Uterus (tissue), 2 donors: ENCODE data around the gene KLHL24.

ENCODE experiments used
- POLR2A ChIP-seq, 2 donors: fragments of 450-650 bp; IDR thresholded peaks; one replicate each; pipeline ENCODE4 v1.6.1; 2016; ENCODE audit warnings: antibody characterized with exemption in 2 of 2, mild to moderate bottlenecking in 1 of 2, moderate library complexity in 1 of 2
- TF ChIP-seq, protein P1 (sequence below), 4 experiments: fragments of 200-600 bp in 2 of 4; fragments of 450-650 bp in 2 of 4; sonication (generic) in 2 of 4; IDR thresholded peaks; one replicate each; pipeline ENCODE4 v1.5.1; 2016 to 2019; ENCODE audit warnings: antibody characterized with exemption in 4 of 4, mild to moderate bottlenecking in 2 of 4, moderate library complexity in 1 of 4

DNA sequence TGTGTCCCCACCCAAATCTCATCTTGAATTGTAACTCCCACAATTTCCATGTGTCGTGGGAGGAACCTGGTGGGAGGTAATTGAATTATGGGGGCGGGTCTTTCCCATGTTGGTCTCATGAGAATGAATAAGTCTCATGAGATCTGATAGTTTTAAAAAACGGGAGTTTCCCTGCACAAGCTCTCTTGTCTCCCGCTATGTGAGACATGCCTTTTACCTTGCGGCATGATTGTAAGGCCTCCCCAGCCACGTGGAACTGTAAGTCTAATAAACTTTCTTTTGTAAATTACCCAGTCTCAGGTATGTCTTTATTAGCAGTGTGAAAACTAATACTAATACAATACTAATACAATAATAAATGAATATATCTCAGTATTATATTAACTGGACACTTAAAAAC is 52.3 kb downstream of the KLHL24 start:
- TF ChIP-seq, protein P1, sequence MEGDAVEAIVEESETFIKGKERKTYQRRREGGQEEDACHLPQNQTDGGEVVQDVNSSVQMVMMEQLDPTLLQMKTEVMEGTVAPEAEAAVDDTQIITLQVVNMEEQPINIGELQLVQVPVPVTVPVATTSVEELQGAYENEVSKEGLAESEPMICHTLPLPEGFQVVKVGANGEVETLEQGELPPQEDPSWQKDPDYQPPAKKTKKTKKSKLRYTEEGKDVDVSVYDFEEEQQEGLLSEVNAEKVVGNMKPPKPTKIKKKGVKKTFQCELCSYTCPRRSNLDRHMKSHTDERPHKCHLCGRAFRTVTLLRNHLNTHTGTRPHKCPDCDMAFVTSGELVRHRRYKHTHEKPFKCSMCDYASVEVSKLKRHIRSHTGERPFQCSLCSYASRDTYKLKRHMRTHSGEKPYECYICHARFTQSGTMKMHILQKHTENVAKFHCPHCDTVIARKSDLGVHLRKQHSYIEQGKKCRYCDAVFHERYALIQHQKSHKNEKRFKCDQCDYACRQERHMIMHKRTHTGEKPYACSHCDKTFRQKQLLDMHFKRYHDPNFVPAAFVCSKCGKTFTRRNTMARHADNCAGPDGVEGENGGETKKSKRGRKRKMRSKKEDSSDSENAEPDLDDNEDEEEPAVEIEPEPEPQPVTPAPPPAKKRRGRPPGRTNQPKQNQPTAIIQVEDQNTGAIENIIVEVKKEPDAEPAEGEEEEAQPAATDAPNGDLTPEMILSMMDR (IDR thresholded peaks at IDR 0.05), result no peak
- no peak for TF ChIP-seq POLR2A (IDR thresholded peaks at IDR 0.05)
